IPS DF 4.7 (cell line): ENCODE data around the gene DLGAP4.
"Not testable (repeated sequence)": the region's sequence is repeated elsewhere in the genome, so short reads cannot be mapped to it uniquely, and the experiment has no call there.

Experiments
- DNase-seq: peaks from one replicate; pipeline ENCODE4 v3.0.0-alpha.2; 2013; ENCODE audit warnings: low spot score; ENCODE audit errors: extremely low read depth

The DLGAP4 gene

DNA sequence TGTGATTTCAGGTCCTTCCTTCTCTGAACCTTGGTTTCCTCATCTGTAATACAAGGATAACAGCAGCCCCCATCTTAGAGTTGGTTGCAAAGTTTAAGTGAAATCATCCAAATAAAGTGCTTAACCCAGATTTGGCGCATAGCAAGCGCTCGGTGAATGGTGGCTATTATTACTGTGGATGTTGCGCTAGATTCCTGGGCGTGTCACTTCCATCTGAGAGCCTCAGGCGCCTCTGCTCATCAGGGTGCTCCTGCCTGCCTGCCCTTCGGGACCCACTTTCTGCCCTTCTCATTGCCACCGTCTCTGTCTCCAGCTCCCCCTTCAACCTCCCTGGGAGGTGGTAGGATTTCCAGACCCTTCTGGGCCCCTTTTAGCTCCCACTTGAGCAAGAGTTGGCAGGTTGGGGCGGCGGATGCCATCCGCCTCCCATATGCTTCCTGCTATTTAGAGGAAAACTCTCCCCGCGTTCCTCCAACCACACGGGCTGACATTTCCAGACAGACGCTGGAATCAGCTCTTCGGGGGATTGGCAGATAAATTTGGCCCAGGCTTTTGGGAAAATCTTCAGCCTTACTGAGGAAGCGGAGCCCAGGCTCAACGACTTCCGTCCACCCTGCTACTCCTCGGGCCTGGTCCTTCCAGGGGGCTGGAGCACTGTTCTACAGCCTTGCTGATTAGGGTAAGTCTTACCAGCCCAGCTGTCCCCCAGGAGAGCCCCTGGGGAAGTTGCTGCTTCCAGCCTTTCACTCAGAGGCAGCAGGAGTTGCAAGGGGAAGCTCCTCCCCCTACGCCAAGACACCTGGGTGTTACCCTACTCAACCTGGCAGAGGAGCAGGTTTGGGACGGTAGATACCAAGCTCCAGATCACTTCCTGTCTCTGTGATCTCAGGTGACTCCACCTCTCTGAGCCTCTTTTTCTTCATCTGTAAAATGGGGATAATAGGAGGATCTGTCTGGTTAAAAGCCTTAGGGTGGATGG is 71.5 kb downstream of the DLGAP4 start:
- no peak for DNase-seq

DNA sequence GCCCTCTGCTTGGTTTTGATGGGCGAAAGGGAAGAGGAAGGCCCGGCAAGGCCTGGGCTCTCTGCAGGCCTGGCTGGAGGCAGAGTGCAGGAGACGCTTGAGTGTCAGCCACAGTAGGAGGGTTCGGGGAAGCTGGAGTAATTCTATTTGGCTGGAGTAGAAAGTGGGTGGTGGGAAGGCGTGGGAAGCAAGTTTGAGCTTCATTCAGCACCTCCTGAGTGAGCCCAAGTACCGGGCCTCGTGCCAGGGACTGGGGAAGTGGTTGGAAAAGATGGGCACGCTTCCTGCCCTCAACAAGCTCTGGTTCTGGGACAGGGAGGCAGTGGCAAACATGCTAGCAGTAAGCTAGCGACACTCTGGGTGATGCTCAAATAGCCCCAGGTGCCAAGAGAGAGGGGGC is 72.5 kb downstream of the DLGAP4 start:
- no peak for DNase-seq

DNA sequence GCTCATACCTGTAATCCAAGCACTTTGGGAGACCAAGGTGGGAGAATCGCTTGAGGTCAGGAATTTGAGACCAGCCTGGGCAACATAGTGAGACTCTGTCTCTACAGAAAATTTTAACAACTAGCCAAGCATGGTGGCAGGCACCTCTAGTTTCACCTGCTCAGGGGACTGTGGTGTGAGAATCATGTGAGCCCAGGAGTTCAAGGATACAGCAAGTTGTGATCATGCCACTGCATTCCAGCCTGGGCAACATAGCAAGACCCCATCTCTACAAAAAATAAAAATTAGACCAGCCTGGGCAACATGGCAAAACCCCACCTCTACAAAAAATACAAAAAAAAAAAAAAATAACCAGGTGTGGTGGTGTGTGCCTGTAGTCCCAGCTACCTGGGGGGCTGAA is 73.8 kb downstream of the DLGAP4 start:
- not testable (repeated sequence) for DNase-seq

DNA sequence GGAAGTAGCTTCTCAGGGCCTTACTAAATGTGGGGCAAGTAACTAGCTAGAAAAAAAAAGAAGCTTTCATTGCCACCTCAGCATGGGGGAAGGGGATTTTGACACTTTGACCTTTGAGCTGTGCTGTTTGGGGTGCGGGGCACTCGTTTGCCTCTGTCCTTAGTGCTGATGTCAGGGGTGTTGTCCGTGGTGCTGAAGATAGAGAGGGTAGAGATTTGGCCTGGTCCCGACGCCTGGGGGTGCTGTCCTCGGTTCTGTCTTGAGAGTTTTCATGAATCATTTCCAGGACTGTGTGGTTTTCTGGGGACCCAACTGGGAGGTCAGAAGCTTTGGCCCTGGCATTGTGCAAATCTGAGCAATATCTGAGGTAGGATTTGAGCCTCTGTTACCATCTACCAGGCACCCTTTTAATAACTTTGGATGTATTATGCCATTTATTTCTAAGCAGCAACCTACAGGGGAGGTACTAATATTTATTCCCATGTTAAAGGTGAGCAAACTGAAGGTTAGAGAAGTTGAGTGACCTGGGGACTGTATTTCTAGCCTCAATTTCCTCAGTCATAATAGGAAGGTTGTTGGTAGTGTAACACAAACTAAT is 78.0 kb downstream of the DLGAP4 start:
- peak; percentile 76 for DNase-seq

DNA sequence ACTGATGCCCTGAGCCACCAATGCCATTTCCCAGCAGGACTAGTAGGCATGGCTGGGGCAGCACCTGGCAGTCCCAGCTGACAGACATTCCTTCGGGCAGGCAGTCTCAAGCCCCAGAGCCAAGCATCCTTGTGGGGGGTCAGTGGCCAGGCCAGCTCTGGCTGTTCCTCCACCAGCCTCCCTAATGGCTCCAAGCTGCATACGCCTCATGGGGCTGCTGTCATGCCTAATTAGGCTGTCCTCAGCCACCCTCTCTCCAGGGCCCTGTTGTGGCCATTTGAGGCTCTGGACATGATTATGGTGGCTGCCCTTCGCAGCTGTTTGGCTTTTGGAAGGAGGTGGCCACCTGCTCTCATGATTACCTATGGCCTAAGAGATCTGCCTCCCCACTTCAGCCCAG is 79.4 kb downstream of the DLGAP4 start:
- DNase-seq, result no peak

DNA sequence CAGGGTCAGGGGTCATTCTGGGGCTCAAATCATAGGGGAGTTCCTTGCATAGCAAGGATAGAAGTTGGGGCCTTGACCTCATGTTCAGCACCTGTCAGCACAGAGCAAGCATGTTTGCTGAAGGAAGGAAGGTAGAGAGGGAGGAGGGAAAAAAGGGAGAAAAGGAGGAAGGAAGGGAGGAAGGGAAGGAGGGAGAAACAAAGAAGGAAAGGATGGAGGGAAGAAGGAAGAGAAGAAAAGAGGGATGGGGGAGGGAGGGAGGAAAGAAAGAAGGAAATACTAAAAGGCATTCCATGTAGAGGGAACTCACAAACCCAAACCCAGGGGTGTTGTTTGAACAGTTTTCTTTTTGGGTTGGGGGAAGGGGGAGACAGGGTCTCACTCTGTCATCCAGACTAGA is 80.1 kb downstream of the DLGAP4 start:
- no peak for DNase-seq

DNA sequence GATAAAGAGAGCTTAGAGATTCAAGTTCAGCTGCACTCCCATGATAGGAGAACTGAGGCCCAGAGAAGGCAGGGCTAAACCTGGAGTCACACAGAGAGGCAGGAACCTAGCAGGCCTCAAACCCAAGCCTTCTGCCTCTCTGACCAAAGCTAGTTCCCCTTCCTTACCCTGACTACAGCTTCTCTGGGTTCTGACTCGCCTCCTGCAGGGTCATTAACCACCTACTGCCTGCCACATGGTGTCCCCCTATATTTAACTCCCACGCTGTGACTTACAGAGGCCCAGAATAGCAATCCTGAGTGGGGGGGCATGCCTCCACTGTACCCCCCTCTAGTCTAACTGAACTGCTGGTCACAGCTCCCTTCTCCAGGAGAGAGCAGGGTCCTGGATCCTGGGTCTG is 84.1 kb downstream of the DLGAP4 start:
- no peak for DNase-seq

DNA sequence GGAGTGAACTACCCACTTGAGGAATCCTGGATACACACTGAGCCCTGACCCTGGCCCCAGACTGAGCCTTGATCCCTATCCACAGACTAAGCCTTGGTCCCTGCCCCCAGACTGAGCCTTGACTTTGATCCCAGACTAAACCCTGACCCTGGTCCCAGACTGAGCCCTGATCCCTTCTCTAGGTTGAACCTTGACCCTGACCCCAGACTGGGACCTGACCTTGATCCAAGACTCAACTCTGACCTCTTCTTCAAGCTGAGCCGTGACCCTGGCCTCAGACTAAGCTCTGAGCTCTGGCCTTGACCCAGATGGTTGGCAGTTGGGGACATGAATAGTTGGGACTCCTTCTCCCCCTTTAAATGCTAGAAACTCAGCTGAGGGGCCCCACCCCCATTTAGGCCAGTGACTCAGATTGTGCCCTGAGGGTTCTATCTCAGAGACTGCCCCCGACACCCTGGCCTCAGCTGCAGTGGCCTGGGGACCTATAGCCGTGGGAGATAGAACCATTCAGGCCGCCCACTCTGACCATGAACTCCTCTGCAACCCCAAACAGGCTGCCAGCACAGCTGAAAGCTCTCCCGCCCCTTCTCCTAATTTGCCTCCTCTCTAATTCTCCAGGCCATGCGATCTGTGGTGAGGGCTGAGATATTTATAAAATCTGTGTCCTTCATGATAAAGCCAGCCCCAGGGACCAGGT is 84.7 kb downstream of the DLGAP4 start:
- DNase-seq, result no peak

DNA sequence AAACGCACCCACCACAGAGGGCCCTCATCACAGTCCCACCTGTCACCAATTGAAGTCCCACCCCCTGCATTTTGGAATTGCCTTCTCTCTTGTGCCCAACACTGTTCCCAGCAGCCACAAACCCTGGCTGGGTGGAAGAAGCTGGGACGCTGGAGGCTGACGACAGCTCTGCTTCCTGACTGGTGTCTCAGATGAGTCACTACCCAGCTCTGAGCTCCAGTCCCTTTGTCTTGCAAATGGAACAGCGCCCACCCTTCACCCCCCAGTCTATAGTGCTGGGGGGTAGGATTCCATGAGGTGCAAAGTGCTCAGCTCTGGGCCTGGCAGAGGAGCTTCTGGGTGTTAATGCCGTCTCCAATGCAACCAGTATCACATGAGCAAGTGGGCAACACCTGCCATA is 85.3 kb downstream of the DLGAP4 start:
- DNase-seq, result no peak

DNA sequence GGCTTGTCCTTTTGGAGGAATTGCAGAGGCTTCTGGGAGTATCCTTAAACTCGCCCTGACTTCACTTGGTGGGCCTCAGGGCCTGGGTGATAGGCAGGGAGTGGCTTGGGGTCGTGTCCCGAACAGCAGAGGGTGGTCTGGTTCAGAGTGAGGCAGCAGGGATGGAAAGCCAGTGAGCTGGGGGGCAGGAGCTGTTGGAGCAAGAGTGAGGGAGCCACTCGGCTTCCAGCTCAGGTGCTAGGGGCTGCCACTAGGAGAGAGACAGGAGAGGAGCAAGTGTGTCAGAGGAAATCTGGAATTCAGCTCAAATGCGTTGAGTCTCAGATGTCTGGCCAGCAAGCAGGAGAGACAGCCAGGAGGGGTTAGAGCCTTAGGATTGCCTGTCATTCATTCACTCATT is 85.8 kb downstream of the DLGAP4 start:
- no peak for DNase-seq

DNA sequence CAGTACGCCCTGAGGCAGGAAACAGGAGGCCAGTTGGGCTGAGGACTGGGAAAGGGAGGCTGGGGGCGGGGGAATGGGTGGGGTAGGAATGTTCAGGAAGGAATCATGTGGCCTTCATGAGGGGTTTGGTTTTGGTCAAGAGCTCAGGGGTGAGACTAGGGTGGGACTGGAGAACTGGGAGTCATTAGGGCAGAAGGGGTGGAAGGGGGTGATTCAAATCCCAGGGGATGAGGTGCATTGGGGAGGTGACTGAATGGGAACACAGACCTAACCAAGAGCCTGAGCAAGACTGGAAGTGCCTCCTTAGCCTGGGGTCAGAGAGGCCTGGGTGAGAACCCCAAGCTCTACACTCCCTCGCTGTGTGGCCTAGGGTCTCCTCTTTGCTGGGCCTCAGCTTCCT is 86.8 kb downstream of the DLGAP4 start:
- no peak for DNase-seq

DNA sequence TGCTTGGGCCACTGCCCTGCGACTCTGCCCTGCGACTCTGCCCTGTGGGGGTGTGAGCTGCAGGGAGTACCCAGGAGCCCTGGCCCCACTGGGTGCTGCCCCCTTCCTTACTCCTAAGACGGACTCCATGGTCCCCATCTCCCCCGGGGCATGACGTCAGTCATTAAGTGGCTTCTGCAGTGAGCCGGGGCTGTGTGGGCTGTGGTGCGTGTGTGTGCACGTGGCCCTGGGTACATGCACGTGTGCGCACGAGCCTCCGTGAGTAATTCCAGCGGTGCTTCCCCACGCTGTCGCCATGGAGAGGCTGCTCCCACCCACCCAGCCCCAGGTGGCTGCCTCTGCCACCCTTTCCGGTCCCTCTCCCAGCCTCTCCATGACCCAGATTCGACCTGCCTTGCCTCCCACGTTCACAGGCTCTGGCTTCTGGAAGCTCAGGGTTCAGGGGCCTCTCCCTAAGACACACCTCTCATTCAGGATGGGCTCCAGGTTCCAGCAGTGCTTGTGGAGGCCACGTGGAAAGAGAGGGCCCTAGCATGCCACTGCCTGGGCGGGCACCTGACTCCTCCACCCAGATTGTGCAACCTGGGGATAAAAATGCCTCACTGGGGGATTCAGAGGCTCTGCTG is 88.3 kb downstream of the DLGAP4 start:
- DNase-seq, result no peak

DNA sequence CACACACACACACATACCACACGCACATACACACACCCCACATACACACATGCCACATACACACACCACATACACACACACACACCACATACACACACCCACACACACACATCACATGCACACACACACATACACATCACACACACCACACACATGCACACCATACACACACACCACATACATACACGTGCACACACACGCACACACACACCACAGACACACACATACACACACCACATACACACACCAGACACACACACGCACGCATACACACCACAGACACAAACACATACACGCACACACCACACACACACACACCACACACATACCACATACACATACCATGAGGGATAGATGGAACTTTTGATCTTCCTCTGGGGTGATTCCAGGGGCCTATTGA is 90.2 kb downstream of the DLGAP4 start:
- DNase-seq, result no peak

DNA sequence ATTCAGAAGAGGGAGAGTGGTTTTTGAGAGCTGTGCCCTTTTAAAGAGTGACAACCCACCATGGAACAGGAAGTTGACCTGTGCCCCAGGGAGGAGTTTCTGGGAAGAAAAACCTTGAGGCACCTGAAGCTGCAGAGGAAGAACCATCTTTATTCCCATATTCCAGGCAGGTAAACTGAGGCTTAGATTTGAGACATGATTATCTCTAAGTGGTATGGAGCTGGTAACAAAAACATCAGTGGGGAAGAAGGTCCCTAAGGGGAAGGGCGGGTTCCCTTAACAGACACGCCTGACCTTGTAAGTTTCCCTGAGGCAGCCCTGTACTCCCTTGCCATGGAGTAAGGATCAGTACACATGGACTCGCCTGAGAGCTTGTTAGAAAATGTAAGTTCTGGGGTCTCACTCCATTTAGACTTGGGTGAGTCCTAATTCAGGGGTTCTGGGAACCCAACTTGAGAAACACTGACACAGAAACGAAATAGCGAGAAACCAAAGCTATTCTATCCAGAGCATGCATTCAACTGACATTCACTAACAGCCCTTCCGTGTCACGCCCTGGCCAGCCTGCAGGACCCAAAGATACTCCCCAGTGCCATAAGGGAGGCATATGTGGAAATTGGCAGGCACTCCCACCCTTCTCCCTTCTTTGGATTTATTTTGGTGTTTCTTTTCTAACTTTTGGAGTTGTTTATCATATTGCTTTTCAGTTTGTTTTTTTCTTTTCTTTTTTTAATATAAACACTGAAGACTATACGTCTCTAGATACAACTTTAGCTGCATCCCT is 90.9 kb downstream of the DLGAP4 start:
- no peak for DNase-seq

DNA sequence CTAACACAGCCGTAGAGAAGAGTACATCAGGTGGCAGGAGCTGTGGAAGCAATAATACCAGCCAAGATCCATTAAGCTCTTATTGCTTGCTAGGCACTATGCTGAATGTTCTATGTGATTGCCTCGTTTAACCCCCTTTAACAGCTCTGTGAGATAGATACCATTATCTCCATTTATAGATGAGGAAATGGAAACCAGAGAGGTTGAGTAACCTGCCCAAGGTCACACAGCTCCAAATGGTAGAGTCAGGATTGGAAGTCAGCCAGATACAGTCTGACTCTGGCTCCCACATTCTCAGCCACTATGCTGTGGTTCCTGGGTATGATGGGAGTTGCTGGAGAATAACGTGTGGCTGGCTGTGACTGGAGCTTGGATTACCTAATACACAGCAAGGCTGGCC is 92.4 kb downstream of the DLGAP4 start:
- DNase-seq, result no peak

DNA sequence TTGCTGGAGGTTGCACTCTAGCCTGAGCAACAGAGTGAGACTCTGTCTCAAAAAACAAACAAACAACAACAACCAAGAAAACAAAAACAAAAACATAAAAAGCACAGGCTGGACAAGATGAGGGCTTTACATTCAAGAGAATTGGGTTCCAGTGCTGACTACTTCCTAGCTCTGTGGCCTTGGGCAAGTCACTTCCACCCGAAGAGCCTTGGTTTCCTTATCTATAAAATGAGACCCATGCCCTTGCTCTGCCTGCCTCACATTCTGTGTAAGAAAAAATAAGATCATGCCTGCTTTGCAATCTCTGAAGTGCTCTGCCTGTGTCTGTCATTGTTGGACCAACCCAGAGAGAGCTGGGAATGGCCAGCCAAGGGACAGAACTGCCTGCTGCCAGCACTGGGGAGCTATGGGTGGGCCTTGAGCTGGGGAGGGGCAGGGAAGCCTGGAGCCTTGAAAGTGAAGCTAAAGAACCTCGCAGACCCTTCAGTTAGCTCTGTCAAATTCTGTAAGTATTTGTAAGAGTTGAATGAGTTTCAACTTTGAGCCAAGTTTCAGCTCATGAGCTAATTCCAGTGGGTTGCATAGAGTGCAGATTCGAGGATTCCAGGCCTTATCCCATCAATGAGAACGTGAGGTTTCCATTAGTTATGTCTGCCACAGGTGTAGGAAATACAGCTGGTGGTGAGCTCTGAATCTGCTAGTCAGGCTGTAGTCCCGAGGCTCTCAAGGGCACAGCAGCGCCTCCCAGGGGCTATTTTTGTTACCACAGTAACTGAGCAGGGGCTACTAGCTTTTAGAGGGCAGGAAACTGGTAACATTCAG is 93.2 kb downstream of the DLGAP4 start:
- DNase-seq, result peak; percentile 83

DNA sequence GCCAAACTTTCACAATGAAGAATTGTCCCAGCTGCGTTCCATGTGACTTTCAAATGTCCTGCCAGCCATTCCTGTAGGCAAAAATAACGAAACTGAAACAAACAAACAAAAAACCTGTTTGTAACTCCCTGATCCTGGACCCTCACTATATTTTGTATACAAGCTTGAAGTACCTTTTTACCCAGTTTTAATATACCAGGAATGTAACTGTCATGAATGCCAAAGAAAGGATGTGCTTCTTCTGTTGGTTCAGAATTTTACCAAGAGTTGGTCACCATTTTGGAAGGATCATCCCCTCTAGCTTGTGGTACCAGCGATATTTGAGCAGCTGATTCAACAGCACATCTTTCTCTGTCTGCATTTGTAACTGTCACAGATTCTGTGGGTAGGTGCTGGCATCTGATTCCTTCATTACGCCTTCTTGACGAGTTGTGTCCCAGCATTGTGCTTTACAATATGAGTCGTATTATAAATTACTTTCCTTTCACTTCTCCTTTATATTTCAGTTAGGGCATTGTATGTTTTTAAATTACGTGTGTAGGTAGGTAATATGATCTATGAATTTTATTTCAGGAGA is 93.9 kb downstream of the DLGAP4 start:
- DNase-seq, result no peak

DNA sequence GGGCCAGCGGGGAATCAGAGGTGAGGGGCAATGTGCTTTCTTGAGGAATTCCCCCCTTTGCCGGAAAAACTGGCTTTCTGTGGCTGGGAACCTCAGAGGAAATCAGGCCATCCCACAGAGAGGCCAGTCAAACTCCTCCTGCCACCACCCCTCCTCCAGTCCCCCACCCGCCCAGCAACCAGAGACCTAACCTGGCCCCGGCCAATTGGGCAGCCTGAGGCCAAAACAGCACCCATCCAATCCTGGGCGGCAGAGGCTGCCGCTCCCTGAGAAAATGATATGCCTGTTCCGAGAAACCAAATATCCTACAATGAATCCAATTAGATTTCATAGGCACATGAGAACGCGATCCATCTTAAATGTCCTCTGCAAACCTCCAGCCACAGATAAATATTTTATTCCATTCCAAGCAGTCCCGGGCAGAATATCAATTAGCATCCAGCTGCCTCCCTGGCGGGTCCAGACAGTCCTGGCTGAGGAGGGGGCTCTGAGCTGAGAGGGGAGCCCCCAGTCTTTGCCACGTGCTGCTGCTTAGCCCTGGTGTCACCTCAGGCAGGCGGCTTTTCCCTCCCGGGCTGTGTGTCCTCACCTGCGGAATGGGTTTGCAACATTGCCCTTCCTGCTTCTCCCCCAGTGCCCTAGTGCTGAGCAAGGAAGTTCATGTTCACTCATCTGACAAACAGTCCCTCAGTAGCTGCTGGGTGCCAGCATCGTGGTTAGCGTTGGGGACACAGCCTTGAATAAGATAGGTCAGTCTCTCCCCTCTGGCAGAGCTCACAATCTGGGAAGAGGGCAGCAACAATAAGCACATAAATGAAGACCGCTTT is 95.0 kb downstream of the DLGAP4 start:
- no peak for DNase-seq

DNA sequence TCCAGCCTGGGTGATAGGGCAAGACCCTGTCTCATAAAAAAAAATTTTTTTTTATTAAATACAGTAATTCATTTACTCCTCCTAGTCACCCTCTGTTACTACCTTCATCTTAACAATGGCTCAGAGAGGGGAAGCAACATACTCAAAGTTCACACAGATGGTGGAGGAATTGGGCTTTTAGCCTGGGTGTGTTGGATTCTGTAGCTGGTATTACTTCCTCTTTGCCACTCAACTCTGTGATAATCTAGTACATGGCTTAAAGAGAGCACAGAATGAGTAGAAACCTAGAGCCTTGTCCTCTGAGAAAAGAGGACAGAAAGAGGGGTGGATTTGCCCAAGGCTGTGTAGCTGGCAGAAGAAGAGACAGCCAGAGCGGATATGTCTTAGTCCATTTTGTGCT is 96.6 kb downstream of the DLGAP4 start:
- DNase-seq, result no peak
